GM12878 (cell line): ENCODE results near the gene SCP2. TPM values are rescaled to one million over a fixed set of nuclear protein-coding genes. Genes with fewer than 3 reads are reported as not detected.

Experiments used
- ATAC-seq: fragments of 200-7000 bp; cut with Tn5 transposase; 3 replicates; pipeline ENCODE4 v1.9.1; 2020; ENCODE audit warnings: mild to moderate bottlenecking, moderate library complexity
- BruUV-seq: library from RNA; stranded (reverse); fragments of 400-500 nt; replicated peaks from 2 replicates; lab custom pipeline; 2021; lab: Mats Ljungman, UMichigan
- CTCF ChIA-PET: fragments of 300-600 bp; sonication (Branson Sonifier 250); formaldehyde crosslinking; extraction: SDS; loops from one replicate; lab custom pipeline; 2021; ENCODE audit warnings: inconsistent platforms; lab: Yijun Ruan, JAX
- POLR2A ChIA-PET: fragments of 350-600 bp; formaldehyde crosslinking; extraction: SDS; loops from one replicate; lab custom pipeline; 2021; ENCODE audit warnings: inconsistent platforms; lab: Charles Lee
- RAD21 ChIA-PET: fragments of 300-600 bp; sonication (Branson Sonifier 250); formaldehyde crosslinking; loops from one replicate; lab custom pipeline; 2023; ENCODE audit warnings: antibody characterized with exemption; ENCODE audit not compliant: unreplicated experiment; lab: Charles Lee
- SMC1A ChIA-PET: fragments of 300-600 bp; sonication (Branson Sonifier 250); formaldehyde crosslinking; loops from one replicate; lab custom pipeline; 2023; ENCODE audit not compliant: unreplicated experiment, uncharacterized antibody; lab: Charles Lee
- DNase-seq: peaks from one replicate; pipeline ENCODE4 v3.0.0-alpha.2; 2011; ENCODE audit warnings: low read depth, low spot score
- FAIRE-seq: peaks from 3 replicates; lab custom pipeline; 2011; peaks lifted over from hg19 to GRCh38; lab: Jason Lieb, UNC
- H2AFZ ChIP-seq: 2 replicates; pipeline ENCODE4 v1.6.0; 2011; ENCODE audit warnings: low read depth, low read length, control low read depth; ENCODE audit not compliant: control insufficient read depth
- H3K27ac ChIP-seq: 2 replicates; pipeline ENCODE4 v1.5.1; 2011; ENCODE audit warnings: control low read depth; ENCODE audit not compliant: control insufficient read depth, insufficient read depth
- H3K27me3 ChIP-seq, 2 experiments: replicated peaks in 1 of 2; 2 replicates each; pipeline versions ENCODE4 v1.6.0 to v1.6.1; 2011; ENCODE audit warnings: low read length in 1 of 2; ENCODE audit not compliant: control insufficient read depth in 2 of 2, insufficient read depth in 2 of 2
- H3K36me3 ChIP-seq, 2 experiments: 2 replicates each; pipeline ENCODE4 v1.5.1; 2011; ENCODE audit warnings: low read length in 1 of 2; ENCODE audit not compliant: control insufficient read depth in 2 of 2, insufficient read depth in 2 of 2
- H3K4me1 ChIP-seq: 2 replicates; pipeline ENCODE4 v1.6.1; 2011; ENCODE audit warnings: mild to moderate bottlenecking, low read length, moderate library complexity, mixed read lengths; ENCODE audit not compliant: control insufficient read depth, insufficient read depth
- H3K4me2 ChIP-seq: 2 replicates; pipeline ENCODE4 v1.6.0; 2011; ENCODE audit warnings: control low read depth; ENCODE audit not compliant: control insufficient read depth, insufficient read depth
- H3K4me3 ChIP-seq: fragments of 200-600 bp; sonication (generic); 2 replicates; pipeline ENCODE4 v1.5.1; 2016
- H3K79me2 ChIP-seq: 2 replicates; pipeline ENCODE4 v1.6.0; 2011; ENCODE audit warnings: low read length; ENCODE audit not compliant: control insufficient read depth, insufficient read depth
- H3K9ac ChIP-seq: 2 replicates; pipeline ENCODE4 v1.8.0; 2011; ENCODE audit warnings: low read length, control low read depth, mixed read lengths; ENCODE audit not compliant: control insufficient read depth, insufficient read depth
- H3K9me3 ChIP-seq: replicated peaks from 3 replicates; pipeline ENCODE4 v1.5.1; 2011; ENCODE audit warnings: mild to moderate bottlenecking, low read length; ENCODE audit not compliant: control insufficient read depth, insufficient read depth
- H4K20me1 ChIP-seq: 2 replicates; pipeline ENCODE4 v1.6.0; 2011; ENCODE audit not compliant: control insufficient read depth, insufficient read depth
- BRCA1 ChIP-seq: IDR thresholded peaks from 2 replicates; pipeline ENCODE4 v1.6.1; 2011; ENCODE audit warnings: low read depth, low read length, improper control_type of control experiment
- CBFB ChIP-seq: IDR thresholded peaks from 2 replicates; pipeline ENCODE4 v1.6.1; 2016; ENCODE audit warnings: antibody characterized with exemption, low read depth
- MTA3 ChIP-seq: IDR thresholded peaks from 2 replicates; pipeline ENCODE4 v1.6.1; 2012; ENCODE audit warnings: low read length, inconsistent platforms, borderline replicate concordance
- NR2C1 ChIP-seq: fragments of 450-650 bp; IDR thresholded peaks from 2 replicates; pipeline ENCODE4 v1.6.1; 2017; ENCODE audit warnings: antibody characterized with exemption, mild to moderate bottlenecking, moderate library complexity
- SREBF1 ChIP-seq: IDR thresholded peaks from 2 replicates; pipeline ENCODE4 v1.6.1; 2012; ENCODE audit warnings: mild to moderate bottlenecking, low read length
- SUPT20H ChIP-seq: IDR thresholded peaks from 2 replicates; pipeline ENCODE4 v1.6.1; 2011; ENCODE audit warnings: low read depth, mild to moderate bottlenecking, low read length, moderate library complexity, borderline replicate concordance; ENCODE audit not compliant: control insufficient read depth
- WGBS: methylation state at CpG from one replicate; pipeline ENCODE4 v1.1.6; 2016; ENCODE audit warnings: low lambda C conversion rate; ENCODE audit not compliant: insufficient replicate concordance, insufficient coverage; ENCODE audit errors: missing lambda C conversion rate; 5-methylcytosine and 5-hydroxymethylcytosine counted together
- in situ Hi-C: fragments of 300-500 bp; cut with MboI; formaldehyde crosslinking; loops from 9 replicates; pipeline ENCODE4 v1.14.3; 2018; ENCODE audit warnings: mixed read lengths
- intact Hi-C: fragments of 100-400 bp; cut with micrococcal nuclease; formaldehyde crosslinking; loops from one replicate; pipeline ENCODE4 v1.14.2; 2022; ENCODE audit not compliant: unreplicated experiment
- polyA plus RNA-seq, 11 experiments: library from polyadenylated mRNA; depleted of rRNA in 4 of 11; unstranded in 6 of 11; stranded (reverse) in 5 of 11; fragments of >200 nt; fragmentation: Nextera tagmentation in 4 of 11; fragmentation: Illumina TruSeq in 1 of 11; extraction: Ambion mirVana in 4 of 11; extraction: Trizol in 1 of 11; gene quantifications; 1 replicate in 1 of 11; 2 replicates in 10 of 11; pipeline versions ENCODE4 v1.2.1 to v1.2.3, GENCODE V29; 2011 to 2016; ENCODE audit warnings: inconsistent platforms in 2 of 11, missing spikeins in 2 of 11, low read depth in 1 of 11
- total RNA-seq, 4 experiments: library from RNA; depleted of rRNA in 3 of 4; stranded (reverse); fragments of >200 nt in 3 of 4; fragmentation: Illumina TruSeq in 1 of 4; extraction: Trizol in 1 of 4; gene quantifications; 2 replicates each; pipeline versions ENCODE4 v1.2.1 to v1.2.3, GENCODE V29; 2013 to 2021

Gene SCP2
- total and polyA plus RNA-seq, 10 of the 15 experiments (the other 5 are each of a cell fraction or from before 2014, with no cell fraction given), result 74.3 to 327 (median 127) TPM

DNA sequence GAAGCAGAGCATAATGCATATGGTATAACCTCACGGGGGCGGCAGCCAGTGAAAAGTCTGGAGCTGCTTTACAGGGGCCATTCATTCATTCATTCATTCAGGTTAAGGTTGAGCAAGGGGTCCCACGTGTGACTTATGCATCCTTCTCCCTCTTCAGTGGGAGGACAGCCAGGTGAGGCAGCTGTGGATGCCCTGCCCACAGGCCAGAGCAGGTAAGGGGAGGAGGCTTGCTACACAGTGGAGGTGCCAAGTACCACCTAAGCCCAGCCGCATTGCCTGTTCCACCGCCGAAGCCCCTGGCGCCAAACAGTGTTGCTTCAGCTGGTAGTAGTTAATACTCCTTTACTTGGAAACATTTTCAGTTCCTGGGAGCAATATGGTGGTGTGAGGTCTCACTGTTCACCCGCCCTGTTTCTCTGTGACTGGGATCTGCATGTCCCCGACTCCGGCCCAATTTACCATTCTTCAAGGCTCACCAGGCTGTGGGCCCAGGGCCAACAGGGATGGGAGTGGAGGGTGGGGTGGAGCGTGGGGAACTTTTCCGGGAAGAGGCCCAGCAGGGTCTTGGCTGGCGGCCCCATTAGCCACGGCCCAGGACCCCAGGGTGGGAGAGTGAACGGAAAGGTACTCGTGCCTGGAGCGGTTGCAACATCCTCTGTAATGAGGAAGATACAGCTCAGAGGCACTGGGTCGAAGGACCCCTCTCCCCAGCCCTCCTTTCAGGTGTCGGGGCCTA lies 134.2 kb downstream of the SCP2 start:
- CTCF ChIA-PET, result no interaction called here
- in situ Hi-C loops, result no loop called here

DNA sequence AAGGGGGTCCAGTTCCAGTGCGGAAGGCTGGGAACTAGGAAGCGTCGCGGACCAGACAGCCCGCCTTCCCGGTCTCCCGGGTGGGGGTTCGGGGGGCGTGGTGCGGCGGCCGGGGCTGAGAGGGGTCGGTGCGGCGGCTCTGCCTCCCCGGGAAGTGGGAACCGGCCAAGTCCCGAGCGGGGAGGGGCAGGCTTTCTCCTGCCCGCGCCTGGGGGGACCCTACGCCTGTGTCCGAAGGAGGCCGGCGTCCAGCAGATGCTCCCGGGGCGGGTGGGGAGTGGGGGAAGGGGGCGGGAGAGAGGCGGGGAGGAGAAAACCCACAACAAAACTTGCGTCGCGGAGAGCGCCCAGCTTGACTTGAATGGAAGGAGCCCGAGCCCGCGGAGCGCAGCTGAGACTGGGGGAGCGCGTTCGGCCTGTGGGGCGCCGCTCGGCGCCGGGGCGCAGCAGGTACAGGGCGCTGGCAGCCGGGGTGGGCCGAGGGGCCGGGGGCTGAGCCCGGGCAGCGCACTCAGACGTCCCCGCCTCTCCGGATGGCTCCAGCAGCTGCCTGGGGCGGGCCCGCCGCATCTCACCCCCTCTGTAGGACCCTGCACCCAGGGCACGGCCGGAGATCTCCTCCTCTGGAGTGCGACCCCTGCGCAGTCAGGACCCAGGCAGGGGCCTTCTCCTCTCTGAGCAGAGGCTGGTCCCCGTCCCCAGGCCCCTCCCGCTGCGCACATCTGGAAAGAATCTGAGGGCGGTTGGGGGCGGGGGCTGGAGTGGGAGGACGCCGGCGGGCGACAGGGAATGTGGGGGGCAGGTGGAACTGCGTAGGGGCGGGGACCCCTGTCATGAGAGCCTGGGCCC lies 135.0 kb downstream of the SCP2 start, which contains the start of gene PODN:
TSS of gene PODN (plus strand) at position 355 of the 849 bp plus-strand sequence. CDS start 7,643 bp downstream, outside the sequence.
- H4K20me1 ChIP-seq, result no peaks in the 10 kb centered on the region
- intact Hi-C loops, result no loop called here
- SMC1A ChIA-PET, result no interaction called here
- TF ChIP-seq SUPT20H, result no peak
- no peak for TF ChIP-seq MTA3
- no peak for TF ChIP-seq NR2C1
- TF ChIP-seq, all 136 proteins: peak for 0
- H3K4me3 ChIP-seq, result no peak within 1 kb of the TSS
- no peak for DNase-seq
- in situ Hi-C loops, result no loop called here
- no peaks in the 10 kb centered on the region for H3K4me1 ChIP-seq
- FAIRE-seq, result no peak
- no peak within 1 kb of the TSS for H3K9ac ChIP-seq
- no peak within 1 kb of the TSS for H3K27ac ChIP-seq
- BruUV-seq, result no TSS peak
- 14% methylated on average over 46 of the region's 73 CpGs for WGBS
- ChIA-PET POLR2A (no interaction called here), CTCF (no interaction called here), RAD21 (no interaction called here)
- no peak within 1 kb of the TSS for H3K4me2 ChIP-seq
- H2AFZ ChIP-seq, result no peak within 1 kb of the TSS
- H3K79me2 ChIP-seq, result no peaks in the 10 kb centered on the region
- H3K36me3 ChIP-seq, result no peaks in the 10 kb centered on the region
- ATAC-seq, result no peak; the same call in 2 of the 3 replicates
- no peaks in the 10 kb centered on the region for H3K9me3 ChIP-seq
- H3K27me3 ChIP-seq, result peaks cover 5 to 10% of the 10 kb centered on the region in 2 experiments

More for the DNA sequence above, 134.2 kb downstream of the SCP2 start:
- WGBS, result 65% methylated on average over 19 of the region's 19 CpGs
- no peak for DNase-seq
- no peaks in the 10 kb centered on the region for H3K9me3 ChIP-seq
- SMC1A ChIA-PET, result interaction anchor here (1.0 kb wide), 1 partner anchor 12 kb away, joined by 3 read pairs; no protein-coding TSS in a partner anchor
- no peak overlapping the region for H2AFZ ChIP-seq
- POLR2A ChIA-PET, result no interaction called here
- no peaks in the 10 kb centered on the region for H4K20me1 ChIP-seq
- ATAC-seq, result no peak
- no peak overlapping the region for H3K4me2 ChIP-seq
- H3K4me3 ChIP-seq, result no peak overlapping the region
- FAIRE-seq, result no peak
- intact Hi-C loops, result no loop called here
- H3K36me3 ChIP-seq, result no peaks in the 10 kb centered on the region
- H3K9ac ChIP-seq, result no peak overlapping the region
- no peaks in the 10 kb centered on the region for H3K79me2 ChIP-seq
- peaks cover 5 to 10% of the 10 kb centered on the region in 2 experiments for H3K27me3 ChIP-seq
- TF ChIP-seq CBFB (no peak), SREBF1 (no peak), BRCA1 (no peak)
- RAD21 ChIA-PET, result no interaction called here
- H3K27ac ChIP-seq, result no peak overlapping the region
- H3K4me1 ChIP-seq, result no peaks in the 10 kb centered on the region
- BruUV-seq, result no TSS peak
